NCI-H1930 (cell line): ENCODE measurements around the gene STX1B.

Experiments used
- DNase-seq, 2 experiments: peaks; one replicate each; lab custom pipeline; 2025; lab: John Stamatoyannopoulos, UW

The STX1B gene

GRCh38 chr16:30979170-30980022 lies 31.0 kb downstream of the STX1B start:
- no peak for DNase-seq

GRCh38 chr16:30977502-30977901 lies 32.9 kb downstream of the STX1B start:
- DNase-seq, result no peak

GRCh38 chr16:30976486-30976885 lies 34.0 kb downstream of the STX1B start:
- DNase-seq, result no peak

- no peak for DNase-seq
These were observed 36.1 kb downstream of the STX1B start for GRCh38 chr16:30974348-30974747.

GRCh38 chr16:30972872-30973271 lies 37.6 kb downstream of the STX1B start:
- no peak for DNase-seq

- DNase-seq, result no peak
These were observed 39.1 kb downstream of the STX1B start for GRCh38 chr16:30971298-30971697.

GRCh38 chr16:30969246-30969842 lies 41.1 kb downstream of the STX1B start:
- DNase-seq, result no peak

- DNase-seq, result no peak
These were observed 42.6 kb downstream of the STX1B start for GRCh38 chr16:30967795-30968194.

- no peak for DNase-seq
These were observed 44.3 kb downstream of the STX1B start for GRCh38 chr16:30966033-30966619.

GRCh38 chr16:30965436-30965835 lies 45.0 kb downstream of the STX1B start:
- no peak for DNase-seq

- DNase-seq, result no peak
These were observed 45.7 kb downstream of the STX1B start for GRCh38 chr16:30964574-30965226.

GRCh38 chr16:30963925-30964511 lies 46.4 kb downstream of the STX1B start:
- DNase-seq, result no peak

- DNase-seq, result no peak
These were observed 49.1 kb downstream of the STX1B start for GRCh38 chr16:30961384-30961783.

- peak; percentile 82 to 83 for DNase-seq
These were observed 52.0 kb downstream of the STX1B start for GRCh38 chr16:30958175-30959079.

GRCh38 chr16:30957456-30958174 lies 52.8 kb downstream of the STX1B start, which contains the start of gene SETD1A:
SETD1A (plus strand) TSS chr16:30957754; CDS start chr16:30958732, 978 bp downstream.
- DNase-seq, result peak; percentile 93 to 96

GRCh38 chr16:30956601-30957455 lies 53.6 kb downstream of the STX1B start:
- DNase-seq, result peak; percentile 75 to 80

GRCh38 chr16:30954993-30955392 lies 55.4 kb downstream of the STX1B start:
- DNase-seq, result no peak

- DNase-seq, result peak; percentile 81 to 85
These were observed 56.8 kb downstream of the STX1B start for GRCh38 chr16:30953511-30954124.

GRCh38 chr16:30953111-30953510 lies 57.3 kb downstream of the STX1B start:
- DNase-seq, result no peak
